H1 (cell line): Measurements from ENCODE around the gene TRIM10. TPM values are rescaled to one million over a fixed set of nuclear protein-coding genes. Genes with fewer than 3 reads are reported as not detected.

Experiments
- CTCF ChIA-PET: fragments of 300-600 bp; sonication (Branson Sonifier 250); formaldehyde crosslinking; loops from one replicate; lab custom pipeline; 2021; ENCODE audit not compliant: partially characterized antibody; lab: Charles Lee
- POLR2A ChIA-PET: fragments of 300-600 bp; sonication (Branson Sonifier 250); formaldehyde crosslinking; loops from one replicate; lab custom pipeline; 2021; ENCODE audit warnings: inconsistent platforms; ENCODE audit not compliant: partially characterized antibody; lab: Charles Lee
- DNase-seq, 2 experiments: peaks; one replicate each; pipeline versions ENCODE4 v3.0.0 to v3.0.0-alpha.2; 2010 to 2022; ENCODE audit warnings: low spot score in 2 of 2, low read depth in 1 of 2, mixed read lengths in 1 of 2
- FAIRE-seq: peaks from 2 replicates; lab custom pipeline; 2011; peaks lifted over from hg19 to GRCh38; lab: Jason Lieb, UNC
- H2AFZ ChIP-seq: 2 replicates; pipeline ENCODE4 v1.8.1; 2012; ENCODE audit warnings: low read length, inconsistent platforms
- H2AK5ac ChIP-seq: 2 replicates; pipeline ENCODE4 v1.6.1; 2013; ENCODE audit warnings: low read depth, low read length
- H2BK120ac ChIP-seq: replicated peaks from 2 replicates; pipeline ENCODE3; 2013; ENCODE audit warnings: low read depth, low read length, inconsistent platforms
- H2BK12ac ChIP-seq: 2 replicates; pipeline ENCODE4 v1.6.1; 2013; ENCODE audit warnings: low read depth, low read length
- H2BK15ac ChIP-seq: 2 replicates; pipeline ENCODE4 v1.6.1; 2013; ENCODE audit warnings: low read length
- H2BK20ac ChIP-seq: 2 replicates; pipeline ENCODE4 v1.6.1; 2013; ENCODE audit warnings: low read length
- H2BK5ac ChIP-seq: 2 replicates; pipeline ENCODE4 v1.6.1; 2013; ENCODE audit warnings: low read depth, low read length
- H3K14ac ChIP-seq: 2 replicates; pipeline ENCODE4 v1.6.1; 2013; ENCODE audit warnings: inconsistent platforms; ENCODE audit not compliant: insufficient read length
- H3K18ac ChIP-seq: 2 replicates; pipeline ENCODE4 v1.6.1; 2013; ENCODE audit warnings: low read length; ENCODE audit errors: extremely low read depth
- H3K23ac ChIP-seq: 2 replicates; pipeline ENCODE4 v1.6.1; 2013; ENCODE audit warnings: inconsistent platforms; ENCODE audit not compliant: insufficient read length
- H3K23me2 ChIP-seq: 2 replicates; pipeline ENCODE4 v1.6.1; 2013; ENCODE audit warnings: low read depth, low read length
- H3K27ac ChIP-seq: 2 replicates; pipeline ENCODE4 v1.6.1; 2011; ENCODE audit warnings: low read depth, low read length, inconsistent platforms
- H3K27me3 ChIP-seq, 4 experiments: replicated peaks in 1 of 4; 1 replicate in 1 of 4; 2 replicates in 3 of 4; pipeline versions ENCODE4 v1.6.1 to v1.8.1; 2011 to 2013; ENCODE audit warnings: low read length in 3 of 4, mild to moderate bottlenecking in 3 of 4, inconsistent platforms in 2 of 4, mixed read lengths in 2 of 4, moderate library complexity in 1 of 4; ENCODE audit not compliant: control insufficient read depth in 3 of 4, insufficient read depth in 3 of 4; ENCODE audit errors: extremely low read depth in 1 of 4
- H3K36me3 ChIP-seq, 4 experiments: 2 replicates each; pipeline versions ENCODE4 v1.6.1 to v1.8.1; 2011 to 2013; ENCODE audit warnings: mild to moderate bottlenecking in 4 of 4, low read length in 3 of 4, moderate library complexity in 2 of 4, control low read depth in 1 of 4, inconsistent platforms in 1 of 4; ENCODE audit not compliant: insufficient read depth in 4 of 4, control insufficient read depth in 2 of 4
- H3K4ac ChIP-seq: replicated peaks from 2 replicates; pipeline ENCODE3; 2013; ENCODE audit warnings: low read length, low read depth, mixed read lengths, inconsistent platforms; ENCODE audit not compliant: insufficient read length
- H3K4me1 ChIP-seq, 4 experiments: replicated peaks in 1 of 4; 1 replicate in 1 of 4; 2 replicates in 3 of 4; pipeline versions ENCODE4 v1.6.1 to v1.8.1; 2011 to 2013; ENCODE audit warnings: low read length in 3 of 4, inconsistent platforms in 2 of 4, mixed read lengths in 1 of 4; ENCODE audit not compliant: insufficient read depth in 4 of 4, control insufficient read depth in 3 of 4
- H3K4me2 ChIP-seq, 2 experiments: 2 replicates each; pipeline versions ENCODE4 v1.6.1 to v1.8.1; 2011 to 2013; ENCODE audit warnings: low read depth in 2 of 2, low read length in 2 of 2, control low read depth in 1 of 2, inconsistent platforms in 1 of 2, mild to moderate bottlenecking in 1 of 2; ENCODE audit not compliant: insufficient read depth in 1 of 2
- H3K4me3 ChIP-seq, 4 experiments: fragments of 200-600, 300-600 bp in 1 of 4; sonication (generic), shearing (Covaris generic), sonication (Bioruptor Twin) in 1 of 4; 2 replicates each; pipeline versions ENCODE4 v1.5.1 to v1.8.1; 2011 to 2016; ENCODE audit warnings: low read length in 4 of 4, low read depth in 3 of 4, control low read depth in 2 of 4, inconsistent platforms in 2 of 4, mild to moderate bottlenecking in 2 of 4, mixed read lengths in 1 of 4, moderate library complexity in 1 of 4; ENCODE audit not compliant: insufficient read depth in 2 of 4; ENCODE audit errors: extremely low read depth in 1 of 4
- H3K56ac ChIP-seq: replicated peaks from 2 replicates; pipeline ENCODE3; 2013; ENCODE audit warnings: low read depth, mild to moderate bottlenecking, mixed read lengths, low read length, inconsistent platforms; ENCODE audit not compliant: insufficient read length
- H3K79me1 ChIP-seq: 2 replicates; pipeline ENCODE4 v1.6.1; 2013; ENCODE audit warnings: low read depth, low read length, control low read depth
- H3K79me2 ChIP-seq, 2 experiments: 2 replicates each; pipeline versions ENCODE4 v1.6.1 to v1.8.1; 2012 to 2013; ENCODE audit warnings: low read length in 2 of 2, mild to moderate bottlenecking in 2 of 2, inconsistent platforms in 1 of 2; ENCODE audit not compliant: insufficient read depth in 2 of 2, control insufficient read depth in 1 of 2
- H3K9ac ChIP-seq, 4 experiments: replicated peaks in 1 of 4; 1 replicate in 1 of 4; 2 replicates in 3 of 4; pipeline versions ENCODE4 v1.6.1 to v1.8.1; 2011 to 2013; ENCODE audit warnings: low read depth in 3 of 4, low read length in 3 of 4, control low read depth in 2 of 4, mild to moderate bottlenecking in 2 of 4, moderate library complexity in 2 of 4, inconsistent platforms in 1 of 4; ENCODE audit errors: extremely low read depth in 1 of 4
- H3K9me3 ChIP-seq, 2 experiments: 2 replicates each; pipeline versions ENCODE4 v1.6.1 to v1.8.1; 2012 to 2013; ENCODE audit warnings: mild to moderate bottlenecking in 2 of 2, moderate library complexity in 2 of 2, control low read depth in 1 of 2, inconsistent platforms in 1 of 2, low read depth in 1 of 2, low read length in 1 of 2, mixed read lengths in 1 of 2; ENCODE audit not compliant: insufficient read depth in 2 of 2
- H4K20me1 ChIP-seq, 2 experiments: replicated peaks in 1 of 2; 2 replicates each; pipeline versions ENCODE3 to v1.8.1; 2011 to 2013; ENCODE audit warnings: inconsistent platforms in 2 of 2, low read length in 2 of 2, mild to moderate bottlenecking in 1 of 2; ENCODE audit not compliant: insufficient read depth in 2 of 2, control insufficient read depth in 1 of 2
- H4K5ac ChIP-seq: 2 replicates; pipeline ENCODE4 v1.6.1; 2013; ENCODE audit warnings: low read length, low read depth, mixed read lengths, inconsistent platforms; ENCODE audit not compliant: insufficient read length
- H4K8ac ChIP-seq: 2 replicates; pipeline ENCODE4 v1.8.0; 2013; ENCODE audit warnings: mild to moderate bottlenecking, moderate library complexity, low read length, inconsistent platforms; ENCODE audit not compliant: insufficient read depth; ENCODE audit errors: extremely low read depth
- H4K91ac ChIP-seq: replicated peaks from 2 replicates; pipeline ENCODE3; 2013; ENCODE audit warnings: low read length, mixed read lengths, inconsistent platforms; ENCODE audit not compliant: insufficient read length
- BCL11A ChIP-seq, 2 experiments: IDR thresholded peaks; one replicate each; pipeline ENCODE4 v1.6.1; 2011; ENCODE audit warnings: low read depth in 2 of 2, low read length in 2 of 2, mild to moderate bottlenecking in 2 of 2
- GTF2F1 ChIP-seq: IDR thresholded peaks from 2 replicates; pipeline ENCODE4 v1.6.1; 2012; ENCODE audit warnings: low read depth, low read length, improper control_type of control experiment, borderline replicate concordance
- PHF8 ChIP-seq: fragments of 200-600 bp; sonication (generic); conservative IDR thresholded peaks from 2 replicates; pipeline ENCODE4 v1.7.1; 2012; ENCODE audit warnings: low read depth, mild to moderate bottlenecking, inconsistent platforms, low read length, moderate library complexity
- TBP ChIP-seq: IDR thresholded peaks from 2 replicates; pipeline ENCODE4 v1.6.1; 2011; ENCODE audit warnings: low read depth, low read length, improper control_type of control experiment
- TCF12 ChIP-seq: IDR thresholded peaks from 2 replicates; pipeline ENCODE4 v1.6.1; 2011; ENCODE audit warnings: low read depth, mild to moderate bottlenecking, low read length
- TEAD4 ChIP-seq: IDR thresholded peaks from 2 replicates; pipeline ENCODE4 v1.6.1; 2012; ENCODE audit warnings: low read depth, low read length, inconsistent platforms, mixed read lengths
- WGBS, 2 experiments: shearing (Covaris generic) in 1 of 2; methylation state at CpG; one replicate each; pipeline versions ENCODE4 v1.1.6 to v1.1.7; 2013 to 2015; ENCODE audit warnings: low lambda C conversion rate in 2 of 2, mixed read lengths in 2 of 2, inconsistent platforms in 1 of 2, low coverage in 1 of 2, missing lambda C conversion rate in 1 of 2; ENCODE audit not compliant: insufficient replicate concordance in 2 of 2, insufficient coverage in 1 of 2, insufficient read length in 1 of 2; ENCODE audit errors: extremely low coverage in 1 of 2, missing lambda C conversion rate in 1 of 2; 5-methylcytosine and 5-hydroxymethylcytosine counted together
- polyA plus RNA-seq, 7 experiments: library from polyadenylated mRNA; depleted of rRNA in 3 of 7; stranded (reverse) in 5 of 7; unstranded in 2 of 7; fragments of >200 nt in 5 of 7; fragments of 200-250 nt in 2 of 7; gene quantifications; 1 replicate in 5 of 7; 2 replicates in 1 of 7; 4 replicates in 1 of 7; pipeline versions ENCODE4 v1.2.1 to v1.2.3, GENCODE V29; 2011 to 2013; ENCODE audit warnings: missing spikeins in 2 of 7, mixed read lengths in 2 of 7
- total RNA-seq: library from RNA; stranded (reverse); fragmentation: NEBNext Ultra II Directional; extraction: Animal tissue kit (Norgen Biotek cat#: 25700); gene quantifications from 2 replicates; pipeline ENCODE4 v1.2.1, GENCODE V29; 2021
- TF ChIP-seq, protein P1 (sequence below): IDR thresholded peaks from 2 replicates; pipeline ENCODE4 v1.6.1; 2011; ENCODE audit warnings: low read depth, mild to moderate bottlenecking, low read length; ENCODE audit not compliant: insufficient read depth

The TRIM10 gene
- total and polyA plus RNA-seq, 2 of the 8 experiments (the other 6 are each of a cell fraction or from before 2014, with no cell fraction given): 0.06 TPM; not detected in 1

DNA sequence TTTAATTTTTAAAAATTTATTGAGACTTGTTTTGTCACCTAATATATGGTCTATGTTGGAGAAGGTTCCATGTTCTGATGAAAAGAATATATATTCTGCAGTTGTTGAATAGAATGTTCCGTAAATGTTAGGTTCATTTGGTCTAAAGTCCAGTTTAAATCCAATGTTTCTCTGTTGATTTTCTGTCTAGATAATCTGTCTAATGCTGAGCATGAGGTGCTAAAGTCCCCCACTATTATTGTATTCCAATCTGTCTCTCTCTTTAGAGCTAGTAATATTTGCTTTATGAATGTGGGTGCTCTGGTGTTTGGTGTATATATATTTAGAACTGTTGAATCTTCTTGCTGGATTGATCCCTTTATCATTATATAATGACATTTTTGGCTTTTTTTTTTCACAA, 17.8 kb upstream of the TRIM10 start:
- 100% methylated on average over 1 of the region's 1 CpG; no CpG with 5 or more reads in 1 of the 2 experiments for WGBS, 2 experiments
- Histone ChIP-seq H3K9me3 (0 out of 4 replicates have a peak, but pooled peaks cover 0 to 3% of the 10 kb centered on the region in 2 experiments), H3K27ac (no peak overlapping the region), H4K5ac (no peak overlapping the region), H4K20me1 (no peaks in the 10 kb centered on the region), H3K79me1 (no peaks in the 10 kb centered on the region), H3K4me1 (no peaks in the 10 kb centered on the region), H3K14ac (no peak overlapping the region), H3K4ac (no peak overlapping the region), H2BK120ac (no peak overlapping the region), H3K36me3 (no peaks in the 10 kb centered on the region), H3K23me2 (no peaks in the 10 kb centered on the region), H2AK5ac (no peak overlapping the region), H2BK5ac (no peak overlapping the region), H3K56ac (no peak overlapping the region), H3K23ac (no peak overlapping the region), H2BK15ac (no peak overlapping the region), H3K18ac (no peak overlapping the region), H4K8ac (no peak overlapping the region)
- CTCF ChIA-PET: no interaction called here
- no peak for FAIRE-seq
- TF ChIP-seq, protein P1, sequence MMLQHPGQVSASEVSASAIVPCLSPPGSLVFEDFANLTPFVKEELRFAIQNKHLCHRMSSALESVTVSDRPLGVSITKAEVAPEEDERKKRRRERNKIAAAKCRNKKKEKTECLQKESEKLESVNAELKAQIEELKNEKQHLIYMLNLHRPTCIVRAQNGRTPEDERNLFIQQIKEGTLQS: no peak
- TF ChIP-seq TBP (no peak), PHF8 (no peak), BCL11A (IDR thresholded peaks at IDR 0.05; ENCODE audit: low read depth in 2 of 2, low read length in 2 of 2) (no peak), TCF12 (no peak), TEAD4 (no peak), GTF2F1 (no peak)
- TF ChIP-seq, all 59 proteins: peak for 0
- Histone ChIP-seq H3K79me2 (no peaks in the 10 kb centered on the region), H4K91ac (no peak overlapping the region), H3K4me3 (no peak overlapping the region), H3K4me2 (no peak overlapping the region), H3K9ac (no peak overlapping the region), H2BK12ac (no peak overlapping the region), H2AFZ (no peak overlapping the region), H3K27me3 (no peaks in the 10 kb centered on the region; a peak in 1 of 7 replicates), H2BK20ac (no peak overlapping the region)
- POLR2A ChIA-PET: no interaction called here
- DNase-seq: no peak
